SW 1271 (cell line): ENCODE results near the gene RARG.

Experiments
- DNase-seq, 2 experiments: peaks; one replicate each; lab custom pipeline; 2025; lab: John Stamatoyannopoulos, UW

Gene RARG

DNA sequence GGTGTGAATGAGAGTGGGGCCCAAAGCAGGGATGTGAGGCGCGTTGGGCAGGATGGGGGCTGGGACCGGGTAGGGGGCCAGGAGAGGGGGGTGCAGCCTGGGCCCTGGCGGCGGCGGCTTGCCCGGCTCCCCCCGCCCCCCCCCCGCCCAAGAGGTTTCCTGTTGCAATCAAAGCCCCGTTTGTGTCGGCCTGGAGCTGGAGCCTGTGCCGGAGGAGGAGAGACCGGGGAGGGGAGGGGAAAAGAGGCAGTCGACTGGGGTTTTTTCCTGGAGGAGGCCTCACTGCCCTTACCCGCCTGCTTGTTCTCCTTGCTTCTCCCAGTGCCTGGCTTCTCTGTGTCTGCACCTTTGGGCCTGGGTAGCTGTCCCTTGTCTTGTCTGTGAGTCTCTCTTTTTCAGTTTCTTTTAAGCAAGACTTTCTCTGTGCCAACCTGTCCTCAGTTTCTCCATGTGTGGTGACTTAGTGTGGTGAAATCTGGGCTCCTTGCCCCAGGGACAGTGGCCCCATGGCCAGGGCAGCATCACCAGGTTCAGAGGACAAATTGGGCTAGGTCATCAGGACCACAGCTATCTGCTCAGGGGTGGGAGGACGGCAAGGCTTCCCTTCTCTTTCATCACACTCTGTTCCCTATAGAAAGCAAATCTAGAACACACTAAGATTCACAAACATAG, 8.5 kb downstream of the RARG start:
- DNase-seq = no peak

DNA sequence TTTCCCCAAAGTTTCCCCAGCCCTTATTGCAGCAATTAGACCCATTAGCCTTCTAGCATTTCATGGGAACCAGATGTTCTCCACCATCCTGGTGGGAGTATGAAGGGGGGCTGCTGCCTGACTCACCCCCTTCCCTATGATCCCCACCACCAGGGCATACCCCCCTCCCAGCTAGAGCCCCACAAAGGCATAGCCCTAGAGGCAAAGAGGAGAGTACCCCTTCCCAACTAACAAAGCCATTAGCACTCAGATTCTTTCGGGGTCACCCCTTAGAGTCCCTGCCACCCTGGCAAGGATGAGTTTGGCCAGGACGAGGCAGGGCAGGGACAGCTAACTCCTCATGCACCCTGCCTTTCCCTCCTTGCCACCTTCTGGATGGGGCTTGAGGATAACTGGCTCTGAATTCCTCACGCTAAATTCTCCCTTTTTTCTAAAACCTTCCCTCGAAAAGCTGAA, 9.2 kb downstream of the RARG start:
- DNase-seq = no peak

- no peak for DNase-seq
Observed at GRCh38 chr12:53222170-53222721, 9.8 kb downstream of the RARG start.

DNA sequence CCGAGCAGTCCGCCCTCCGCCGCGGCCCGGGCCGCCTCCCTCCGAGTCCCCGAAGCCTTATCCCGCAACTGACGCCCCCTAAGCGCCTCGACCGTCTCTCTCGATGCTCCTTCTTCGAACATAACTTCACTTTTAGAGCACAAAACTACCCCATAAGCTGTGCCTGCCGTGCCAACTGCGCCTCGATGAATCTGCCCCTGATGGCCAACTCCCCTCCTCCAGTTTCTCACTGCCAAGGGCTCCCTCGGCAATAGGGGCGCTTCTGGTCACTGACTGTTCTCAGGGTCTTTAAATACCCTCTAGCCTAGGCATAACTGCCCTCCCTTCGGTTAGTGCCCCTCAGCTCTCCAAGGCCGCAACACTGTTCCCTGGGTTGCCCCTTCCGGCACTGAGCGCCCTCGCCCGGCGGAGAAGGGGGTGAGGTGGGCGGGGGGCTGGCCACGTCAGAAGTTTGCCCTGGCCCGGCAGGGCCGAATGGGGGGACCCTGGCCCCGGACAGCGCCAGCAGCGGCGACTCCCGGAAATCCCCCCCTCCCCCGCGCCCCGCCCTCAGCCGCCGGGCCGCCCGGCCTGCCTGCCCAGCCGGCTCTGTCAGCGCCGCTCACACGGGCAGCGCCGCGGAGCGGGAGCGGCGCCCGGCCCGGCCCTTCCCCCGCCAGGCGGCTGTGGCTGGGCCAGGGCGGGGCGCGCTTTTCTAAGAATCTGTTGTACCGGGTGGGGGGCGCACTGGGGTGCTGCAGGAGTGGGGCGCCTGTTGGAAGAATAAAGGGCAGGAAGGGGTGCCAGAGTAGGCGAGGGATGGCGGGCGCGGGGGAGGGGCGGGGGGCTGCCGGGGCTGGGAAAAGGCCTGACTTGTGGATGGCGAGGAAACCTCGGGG, 10.6 kb downstream of the RARG start:
- peak in 1 of 2 experiments; percentile 71 for DNase-seq

DNA sequence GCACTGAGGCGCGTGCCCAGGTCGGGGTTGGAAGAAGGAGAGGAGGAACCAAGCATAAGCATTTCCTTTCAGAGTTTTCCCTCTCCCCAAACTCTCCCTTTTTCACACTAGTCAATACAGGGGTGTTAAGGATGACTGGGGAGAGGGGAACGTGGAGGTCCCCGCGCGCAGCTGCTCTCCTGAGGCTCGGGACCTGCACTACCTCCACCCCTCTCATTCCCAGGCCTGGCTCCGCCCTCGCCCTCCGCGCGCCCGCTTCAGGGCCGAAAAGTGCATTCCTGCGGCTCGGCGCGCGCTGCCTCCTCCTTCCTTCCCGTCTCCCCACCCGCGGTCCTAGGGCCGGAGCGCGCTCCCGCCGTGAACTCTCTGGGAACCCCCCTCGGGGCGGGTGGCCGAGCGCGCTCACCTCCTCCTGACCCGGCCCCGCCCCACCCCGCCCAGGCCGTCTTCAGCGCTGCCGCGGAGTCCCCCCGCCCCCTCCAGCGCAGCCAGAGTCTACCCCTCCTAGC, 11.3 kb downstream of the RARG start:
- peak; percentile 81 to 93 for DNase-seq

DNA sequence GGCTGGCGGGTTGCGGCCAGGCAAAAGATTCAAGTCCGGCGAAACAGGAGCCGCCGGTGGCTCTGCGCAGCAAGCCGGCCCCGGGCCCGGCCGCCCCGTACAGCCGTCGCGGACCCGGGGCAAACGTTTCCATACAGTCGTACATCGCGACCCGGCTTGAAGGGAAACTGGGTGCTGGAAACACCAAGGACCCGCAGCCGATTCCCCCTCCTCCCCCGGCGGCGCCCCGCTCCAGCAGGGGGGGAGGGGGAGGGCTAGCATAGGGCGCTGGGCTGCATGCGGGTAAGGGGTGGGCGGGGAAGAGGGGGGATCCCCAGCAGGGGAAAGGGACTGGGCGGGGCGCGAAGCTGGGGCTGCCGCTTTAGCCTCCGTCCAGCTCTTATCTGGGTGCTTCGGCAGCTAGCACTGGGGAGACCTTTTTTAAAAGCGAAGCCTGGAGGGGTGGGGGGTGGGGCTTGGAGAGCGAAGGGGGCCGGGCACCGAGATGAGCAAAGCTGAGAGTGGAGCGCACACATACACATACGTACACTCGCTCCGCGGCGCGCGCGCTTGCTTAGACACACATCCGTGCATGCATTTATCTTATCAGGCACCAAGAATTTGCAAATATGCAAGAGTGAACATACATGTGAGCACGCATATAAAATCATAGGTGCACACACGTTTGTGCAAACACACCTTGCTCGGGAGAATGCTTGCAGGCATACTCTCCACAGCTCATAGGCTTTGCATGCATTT, 11.9 kb downstream of the RARG start:
- DNase-seq = peak in 1 of 2 experiments; percentile 64

DNA sequence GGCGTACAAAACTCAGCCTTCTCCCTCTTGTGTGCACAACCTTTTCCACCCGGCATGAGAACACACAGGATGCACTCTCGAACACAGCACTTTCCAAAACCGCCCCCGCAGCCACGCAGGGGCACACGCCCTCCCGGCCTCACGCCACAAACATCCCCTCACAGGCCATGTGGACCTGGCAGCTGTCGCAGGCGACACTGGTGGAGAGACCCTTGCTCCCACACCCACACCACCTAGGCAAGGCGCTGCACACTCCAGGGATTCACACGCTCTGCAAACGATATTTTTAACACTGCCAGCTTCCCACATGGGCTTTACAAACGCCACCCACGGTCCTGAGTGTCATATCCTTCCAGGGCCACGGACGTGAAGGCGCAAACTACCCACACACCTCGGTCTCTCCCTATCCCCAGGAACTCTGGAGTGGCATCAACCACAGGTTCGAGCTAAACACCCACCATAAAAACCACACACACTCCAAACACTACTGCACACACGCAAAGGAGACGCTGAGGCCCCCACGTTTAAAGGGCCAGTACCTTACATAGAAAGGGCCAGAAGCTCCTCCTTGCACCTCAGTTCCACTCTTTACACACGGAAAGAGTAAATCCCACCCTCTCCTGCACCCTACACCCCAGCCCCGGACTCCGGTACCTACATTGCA, 12.6 kb downstream of the RARG start:
- DNase-seq = no peak

DNA sequence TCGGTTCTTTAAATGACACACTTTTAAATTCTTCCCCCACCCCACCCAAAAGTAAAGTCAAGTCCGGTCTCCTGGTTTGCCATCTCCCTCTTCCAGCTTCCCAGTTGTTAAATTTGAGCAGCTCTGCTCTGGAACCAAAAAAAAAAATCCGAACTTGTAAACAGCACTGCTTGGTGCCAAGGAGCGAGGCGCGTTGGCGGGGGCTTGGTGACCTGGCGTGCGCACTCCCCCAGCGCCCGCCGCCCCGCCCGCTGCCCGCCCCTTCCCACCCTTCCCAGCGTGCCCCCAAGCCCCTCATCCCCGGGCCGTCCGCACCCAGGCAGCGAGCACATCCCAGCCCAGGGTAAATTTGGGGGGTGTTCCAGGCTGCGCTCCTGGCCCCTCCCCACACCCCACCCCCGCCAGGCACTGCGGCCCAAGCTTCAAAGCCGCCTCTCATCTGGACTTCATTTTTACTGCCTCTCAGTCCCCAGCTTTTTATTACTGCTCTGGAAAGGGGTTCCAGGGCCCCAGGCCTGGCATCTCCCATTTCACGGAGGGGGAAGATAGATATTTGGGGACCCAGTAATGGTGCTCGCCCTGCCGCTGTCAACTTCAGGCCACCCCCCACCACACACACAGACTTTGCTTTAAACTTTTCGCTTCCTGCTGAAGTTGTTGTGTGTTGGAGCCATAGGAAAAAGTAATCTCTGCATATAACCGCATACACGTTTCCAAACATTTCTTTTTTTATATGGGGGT, 13.3 kb downstream of the RARG start:
- DNase-seq = no peak

GRCh38 chr12:53217931-53218307, 14.1 kb downstream of the RARG start:
- DNase-seq = no peak

DNA sequence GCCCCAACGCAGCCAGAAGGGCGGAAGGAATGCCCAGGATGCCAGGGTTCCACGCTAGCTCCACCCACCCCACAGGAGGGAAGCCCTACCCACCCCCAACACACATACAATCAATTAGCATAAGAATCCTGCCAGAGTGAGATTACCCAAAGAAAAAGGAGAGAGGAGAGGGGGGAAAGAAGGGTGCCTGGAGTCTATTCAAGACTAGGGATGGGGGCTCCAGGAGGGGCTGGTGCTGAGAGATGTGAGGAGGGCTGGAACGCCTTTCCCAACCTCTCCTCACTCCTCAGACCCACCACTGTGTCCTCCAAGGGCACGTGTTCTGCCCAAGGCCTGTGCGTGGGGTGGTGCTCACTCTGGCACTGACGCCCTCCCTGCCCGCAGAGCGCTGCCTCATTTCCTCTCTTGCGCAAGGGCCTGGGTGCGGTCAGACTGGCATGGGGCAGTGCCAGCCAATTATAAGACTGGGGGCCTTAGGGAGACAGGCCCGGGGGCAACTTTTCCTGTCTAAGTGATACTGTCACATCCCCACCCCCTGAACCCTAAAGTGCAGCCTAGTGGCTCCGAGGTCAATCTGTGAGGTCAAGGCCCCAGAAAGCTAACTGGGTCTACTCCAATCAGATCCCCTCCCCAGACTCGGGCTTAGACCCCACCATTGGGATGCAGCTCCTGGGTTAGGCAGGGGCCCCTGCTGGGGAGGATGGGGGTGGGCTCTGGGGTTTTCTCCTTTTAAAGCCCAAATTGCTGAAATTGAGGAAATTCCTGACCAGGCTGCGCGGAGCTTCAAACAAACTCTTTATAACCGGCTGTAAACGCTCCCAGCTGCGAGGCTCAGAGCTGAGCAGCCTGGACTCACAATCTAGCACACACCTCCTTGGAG, 14.7 kb downstream of the RARG start:
- DNase-seq = peak in 1 of 2 experiments; percentile 51

DNA sequence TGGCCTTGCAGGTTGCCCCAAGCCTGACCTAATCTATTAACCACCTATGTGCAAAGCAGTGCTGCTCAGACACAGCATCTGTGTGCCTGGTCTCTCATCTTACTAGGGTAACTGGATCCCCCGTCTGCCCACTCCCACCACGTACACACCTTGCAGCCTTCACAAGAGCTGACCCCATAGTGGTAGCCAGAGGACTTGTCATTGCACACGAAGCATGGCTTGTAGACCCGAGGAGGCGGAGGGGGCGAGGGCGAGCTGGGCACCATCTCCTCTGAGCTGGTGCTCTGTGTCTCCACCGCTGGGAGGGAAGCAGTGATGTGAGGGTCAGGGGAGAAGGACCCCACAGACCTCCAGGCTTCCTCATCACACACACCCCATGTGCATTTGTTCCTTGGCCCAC, 16.5 kb downstream of the RARG start:
- DNase-seq = no peak

GRCh38 chr12:53214687-53215455, 17.1 kb downstream of the RARG start:
- no peak for DNase-seq

DNA sequence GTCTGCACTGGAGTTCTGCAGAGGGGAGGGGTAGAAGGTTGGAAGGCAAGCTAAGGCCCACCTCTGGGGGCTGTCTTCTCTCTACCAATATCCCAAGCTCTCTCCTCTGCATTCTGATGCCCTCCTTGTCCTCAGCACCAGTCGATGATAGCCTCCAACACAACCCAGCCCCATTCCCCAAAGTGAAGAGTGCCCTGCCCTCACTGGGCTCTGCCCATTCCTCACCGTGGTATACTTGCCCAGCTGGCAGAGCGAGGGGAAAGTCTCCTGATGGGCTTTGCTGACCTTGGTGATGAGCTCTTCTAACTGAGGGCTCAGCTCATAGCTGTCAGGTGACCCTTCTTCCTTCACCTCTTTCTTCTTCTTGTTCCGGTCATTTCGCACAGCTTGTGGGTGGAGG, 17.8 kb downstream of the RARG start:
- DNase-seq = no peak

- DNase-seq = peak; percentile 22 to 68
Observed at GRCh38 chr12:53213348-53213747, 18.7 kb downstream of the RARG start.

DNA sequence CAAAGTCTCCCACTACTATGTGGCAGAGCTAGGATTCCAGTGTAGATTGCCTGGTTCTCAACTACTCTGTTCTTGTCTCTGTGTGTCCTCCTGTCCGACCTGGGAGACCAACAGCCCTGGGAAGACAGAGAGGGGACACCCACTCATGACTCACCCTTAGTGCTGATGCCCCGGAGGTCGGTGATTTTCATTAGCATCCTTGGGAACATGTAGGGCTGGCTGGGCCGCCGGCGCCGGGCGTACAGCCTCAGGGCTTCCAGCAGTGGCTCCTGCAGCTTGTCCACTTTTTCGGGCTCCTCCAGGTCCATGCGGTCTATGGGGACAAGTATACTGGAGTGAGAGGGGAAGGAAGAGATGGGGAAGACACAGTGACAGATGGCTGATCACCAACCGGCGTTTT, 19.1 kb downstream of the RARG start:
- no peak for DNase-seq

GRCh38 chr12:53211476-53212381, 20.3 kb downstream of the RARG start:
- DNase-seq = no peak

DNA sequence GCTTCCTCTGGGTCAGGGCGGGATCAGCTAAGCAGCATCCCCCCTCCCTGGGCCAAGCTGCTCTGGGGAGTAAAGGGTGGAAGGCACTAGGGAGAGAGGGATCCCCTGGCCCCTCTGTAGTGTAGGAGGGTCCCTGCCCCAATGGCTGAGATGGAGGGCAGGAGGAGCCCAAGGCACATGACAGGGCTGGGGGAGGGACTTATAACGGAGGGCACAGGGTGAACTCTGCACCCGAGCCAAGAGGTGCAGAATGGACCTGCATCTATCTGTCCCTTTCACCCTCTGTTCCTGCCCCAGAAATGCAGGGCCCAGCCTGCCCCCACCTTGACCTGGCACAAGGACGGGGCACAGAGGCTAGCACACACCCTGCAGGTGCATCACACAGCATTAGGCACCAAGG, 21.2 kb downstream of the RARG start:
- no peak for DNase-seq

- no peak for DNase-seq
Observed at GRCh38 chr12:53208877-53209463, 23.0 kb downstream of the RARG start.
